ENCODE results near the gene ZSWIM8.

ZSWIM8 gene

DNA sequence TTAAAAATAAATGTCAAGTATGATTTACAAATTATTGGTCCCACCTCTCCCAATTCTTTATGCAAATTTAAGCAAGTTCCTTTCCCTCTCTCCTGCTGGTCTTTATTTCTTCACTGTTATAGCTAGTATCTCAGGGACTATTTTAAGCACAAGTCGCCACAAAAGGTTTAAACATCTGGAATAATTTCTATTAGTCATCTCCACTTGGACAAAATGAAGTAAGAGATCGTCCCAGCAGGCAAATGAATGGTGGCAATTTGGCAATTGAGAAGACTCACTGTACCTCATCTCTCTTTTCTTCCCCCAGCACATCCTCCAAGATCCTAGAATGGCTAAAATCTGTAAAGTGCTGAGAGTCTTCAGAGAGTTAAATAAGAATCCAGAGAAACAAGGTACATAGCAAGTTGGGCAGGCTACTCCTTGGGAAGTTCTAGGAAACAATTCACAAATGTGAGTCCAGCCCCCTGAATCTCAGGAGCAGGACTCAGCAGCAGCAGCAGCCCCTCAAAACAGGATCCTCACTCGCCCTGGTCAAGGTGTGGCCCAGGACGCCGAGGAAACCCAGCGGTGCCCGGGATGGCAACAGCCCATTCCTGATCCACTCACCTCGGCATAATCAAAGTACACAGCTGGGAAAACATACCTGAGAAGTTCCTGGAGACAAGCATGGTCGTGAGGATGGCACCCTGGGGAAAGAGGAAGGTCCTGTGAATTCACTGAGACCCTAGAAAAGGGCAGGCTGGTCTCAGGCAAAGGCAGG, 56.3 kb downstream of the ZSWIM8 start:
- no peak for DNase-seq (ENCODE audit: low read depth in 2 of 2)

- DNase-seq (ENCODE audit: low read depth in 2 of 2), result no peak
These were observed 56.9 kb downstream of the ZSWIM8 start for GRCh38 chr10:73842349-73842748.

GRCh38 chr10:73843261-73843660, 57.9 kb downstream of the ZSWIM8 start:
- DNase-seq (ENCODE audit: low read depth in 2 of 2), result no peak

DNA sequence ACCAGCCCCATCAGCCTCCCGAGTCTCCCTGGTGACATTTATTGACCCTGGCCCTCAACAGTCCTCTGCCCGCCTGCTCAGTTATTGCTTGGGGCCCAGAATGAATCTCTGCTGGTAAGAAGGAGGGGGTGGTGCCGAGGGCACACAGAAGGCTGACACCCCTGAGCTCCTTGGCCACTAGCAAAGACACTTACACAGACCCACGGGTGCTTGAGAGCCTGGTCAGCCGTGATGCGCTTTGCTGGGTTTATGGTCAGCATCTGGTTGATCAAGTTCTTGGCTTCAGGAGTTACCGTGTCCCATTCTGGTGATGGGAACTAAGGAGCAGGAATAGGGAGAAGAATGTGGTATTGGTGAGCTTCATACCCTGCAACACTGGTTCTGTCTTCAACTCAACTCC, 61.6 kb downstream of the ZSWIM8 start:
- no peak for DNase-seq (ENCODE audit: low read depth in 2 of 2)

DNA sequence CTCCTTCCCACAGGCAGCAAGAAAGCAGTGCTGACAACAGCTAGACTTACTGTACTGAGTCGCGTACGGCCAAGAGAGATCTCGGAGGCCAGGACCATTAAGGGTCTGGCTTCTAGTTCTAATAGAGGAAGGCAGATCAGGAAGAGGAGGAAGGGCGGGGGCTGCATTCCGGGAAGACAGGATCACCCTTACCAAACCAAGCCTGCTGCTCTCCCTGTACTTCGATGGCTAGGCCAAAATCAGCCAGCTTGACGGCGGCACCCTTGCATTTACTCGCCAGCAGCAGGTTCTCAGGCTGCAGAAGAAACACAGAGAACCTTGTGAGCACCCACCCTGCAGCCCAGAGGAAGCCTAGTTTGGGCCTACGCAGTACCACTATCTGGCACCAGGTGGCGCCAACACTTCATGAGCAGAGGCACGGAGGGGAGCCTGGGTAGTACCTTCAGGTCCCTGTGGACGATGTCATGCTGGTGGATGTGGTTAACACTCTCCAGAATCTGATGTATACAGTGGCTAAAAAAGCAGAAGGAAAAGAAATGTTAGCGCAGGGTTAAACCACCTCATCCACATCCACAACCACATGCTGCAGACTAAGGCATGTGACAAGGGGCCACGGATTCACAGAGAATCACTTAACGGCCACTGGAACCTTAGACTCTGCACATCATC, 63.5 kb downstream of the ZSWIM8 start:
- DNase-seq (ENCODE audit: low read depth in 2 of 2), result peak; percentile 80 to 91

DNA sequence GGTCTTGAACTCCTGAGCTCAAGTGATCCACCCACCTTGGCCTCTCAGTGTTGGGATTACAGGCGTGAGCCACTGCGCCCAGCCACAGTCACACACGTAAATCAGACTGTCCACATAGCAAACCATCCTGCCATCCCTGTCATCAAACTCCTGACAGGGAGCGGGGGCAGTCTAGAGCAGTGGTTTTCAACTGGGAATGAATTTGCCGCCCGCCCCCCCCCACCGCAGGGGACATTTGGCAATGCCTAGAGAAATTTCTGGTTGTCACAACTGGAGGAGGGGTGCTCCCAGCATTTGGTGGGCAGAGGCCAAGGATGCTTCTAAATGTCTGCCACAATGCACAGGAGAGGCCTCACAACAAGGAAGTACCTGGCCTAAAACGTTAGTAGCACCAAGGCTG, 64.8 kb downstream of the ZSWIM8 start:
- no peak for DNase-seq (ENCODE audit: low read depth in 2 of 2)

- DNase-seq (ENCODE audit: low read depth in 2 of 2), result no peak
These were observed 65.6 kb downstream of the ZSWIM8 start for GRCh38 chr10:73850863-73851461.
